ENCODE results near the gene SMIM26. TPM values are rescaled to one million over a fixed set of nuclear protein-coding genes. Genes with fewer than 3 reads are reported as not detected.
"Not testable (repeated sequence)": the region's sequence is repeated elsewhere in the genome, so short reads cannot be mapped to it uniquely, and the experiment has no call there.

SMIM26 gene, protein sequence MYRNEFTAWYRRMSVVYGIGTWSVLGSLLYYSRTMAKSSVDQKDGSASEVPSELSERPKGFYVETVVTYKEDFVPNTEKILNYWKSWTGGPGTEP
- total RNA-seq (2012; rRNA removed) = 88.5 and 98.7 TPM in 2 replicates

DNA sequence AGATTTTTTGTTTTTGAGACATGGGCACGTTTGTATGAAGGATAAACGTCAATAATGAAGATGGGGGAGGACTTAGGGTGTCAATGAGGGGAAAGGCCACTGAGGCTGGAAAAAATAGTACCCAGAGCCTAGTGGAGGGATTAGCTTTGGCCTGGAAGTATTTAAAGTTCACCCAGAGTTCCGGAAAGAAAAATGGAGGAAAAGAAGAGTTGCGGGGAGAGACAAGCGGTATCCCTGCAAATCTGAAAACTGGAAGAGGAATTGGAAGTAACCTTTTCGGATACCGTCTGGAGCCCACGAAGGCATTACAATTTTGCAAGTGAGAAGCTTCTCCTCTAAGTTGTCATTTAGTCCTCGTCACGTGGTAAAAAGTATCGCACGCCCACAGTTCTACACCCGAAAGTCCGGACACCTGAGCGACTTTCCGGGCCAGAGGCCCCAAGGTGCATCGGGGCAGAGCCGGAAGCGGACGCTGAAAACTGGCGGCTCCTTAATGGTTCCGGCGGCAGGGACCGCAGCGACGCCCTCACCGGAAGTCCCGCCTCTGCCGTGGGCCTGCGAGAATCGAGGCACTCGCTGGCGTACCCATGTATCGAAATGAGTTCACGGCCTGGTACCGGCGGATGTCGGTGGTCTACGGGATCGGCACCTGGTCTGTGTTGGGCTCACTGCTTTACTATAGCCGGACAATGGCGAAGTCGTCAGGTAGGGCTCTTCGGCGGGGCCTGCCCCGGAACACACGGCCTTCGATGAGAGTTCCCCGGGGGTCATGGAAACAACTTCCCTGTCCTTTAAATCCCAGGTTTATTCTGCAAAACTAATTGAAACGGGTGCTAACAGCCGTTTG lies at the start of gene SMIM26:
TSS of gene SMIM26 (plus strand) at position 541 of the 847 bp plus-strand sequence. CDS start at position 588, 47 bp downstream.
- peak within 1 kb of the TSS; percentile 95 for H3K9ac ChIP-seq (ENCODE audit: low read depth, low read length)
- peaks cover 27% of the 10 kb centered on the region for H3K36me3 ChIP-seq (ENCODE audit: insufficient read depth, low read length)
- no peaks in the 10 kb centered on the region for H3K9me3 ChIP-seq (replicated peaks; ENCODE audit: low read length)
- H3K4me3 ChIP-seq (ENCODE audit: low read length) = peak within 1 kb of the TSS; percentile 92
- H3K27me3 ChIP-seq (ENCODE audit: control insufficient read depth, insufficient read depth, low read length) = no peaks in the 10 kb centered on the region
- H3K4me2 ChIP-seq (ENCODE audit: low read length) = peak within 1 kb of the TSS; percentile 90
- H3K4me1 ChIP-seq (ENCODE audit: control insufficient read depth, insufficient read depth, low read length) = peaks cover 2% of the 10 kb centered on the region

DNA sequence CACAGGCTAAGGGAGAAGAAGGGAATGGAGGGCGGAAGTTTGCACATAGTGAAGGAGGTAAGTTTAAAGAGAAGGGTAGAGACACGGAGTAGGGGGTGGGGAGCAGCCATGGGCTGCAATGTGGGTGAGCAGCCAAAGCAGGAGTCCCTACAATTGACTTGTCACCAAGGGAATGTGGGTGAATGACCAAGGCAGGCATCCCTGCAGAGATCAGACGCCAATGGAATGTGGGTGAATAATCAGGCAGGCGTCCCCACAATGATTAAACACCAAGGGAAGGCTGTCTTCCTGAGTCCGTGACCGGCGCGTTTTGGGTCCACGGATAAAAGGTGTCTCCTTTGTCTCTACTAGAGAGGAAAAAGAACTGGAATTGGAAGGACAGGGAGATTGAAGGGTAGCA lies 45.2 kb upstream of the SMIM26 start:
- Histone ChIP-seq H3K4me2 (ENCODE audit: low read length) (peak overlapping the region; percentile 27), H3K4me1 (ENCODE audit: control insufficient read depth, insufficient read depth, low read length) (peaks cover 39% of the 10 kb centered on the region), H3K36me3 (ENCODE audit: insufficient read depth, low read length) (peaks cover 22% of the 10 kb centered on the region)
- not testable (repeated sequence) for H3K9ac ChIP-seq (ENCODE audit: low read depth, low read length); H3K4me3 ChIP-seq (ENCODE audit: low read length); H3K9me3 ChIP-seq (replicated peaks; ENCODE audit: low read length); H3K27me3 ChIP-seq (ENCODE audit: control insufficient read depth, insufficient read depth, low read length)

DNA sequence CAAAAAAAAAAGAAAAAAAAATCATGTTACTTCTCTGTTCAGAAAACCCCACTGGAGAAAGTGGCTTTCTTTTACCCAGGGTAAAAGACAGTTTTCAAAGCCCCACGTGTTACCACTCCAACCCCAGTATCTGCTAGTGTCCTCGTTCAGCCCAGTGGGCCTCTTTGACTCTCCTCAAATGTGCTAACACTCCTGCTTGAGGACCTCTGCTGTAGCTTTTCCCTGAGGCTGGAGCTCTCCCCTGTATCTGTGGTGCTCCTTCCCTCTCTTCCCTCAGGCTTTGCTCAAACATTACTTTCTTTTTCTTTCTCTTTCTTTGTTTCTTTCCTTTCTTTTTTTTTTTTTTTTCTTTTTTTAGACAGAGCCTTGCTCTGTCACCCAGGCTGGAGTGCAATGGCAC lies 44.2 kb upstream of the SMIM26 start:
- H3K9me3 ChIP-seq (replicated peaks; ENCODE audit: low read length) = no peaks in the 10 kb centered on the region
- H3K4me1 ChIP-seq (ENCODE audit: control insufficient read depth, insufficient read depth, low read length) = peaks cover 49% of the 10 kb centered on the region
- H3K4me2 ChIP-seq (ENCODE audit: low read length) = no peak overlapping the region
- no peak overlapping the region for H3K9ac ChIP-seq (ENCODE audit: low read depth, low read length)
- H3K36me3 ChIP-seq (ENCODE audit: insufficient read depth, low read length) = peaks cover 29% of the 10 kb centered on the region
- no peak overlapping the region for H3K4me3 ChIP-seq (ENCODE audit: low read length)
- no peaks in the 10 kb centered on the region for H3K27me3 ChIP-seq (ENCODE audit: control insufficient read depth, insufficient read depth, low read length)

DNA sequence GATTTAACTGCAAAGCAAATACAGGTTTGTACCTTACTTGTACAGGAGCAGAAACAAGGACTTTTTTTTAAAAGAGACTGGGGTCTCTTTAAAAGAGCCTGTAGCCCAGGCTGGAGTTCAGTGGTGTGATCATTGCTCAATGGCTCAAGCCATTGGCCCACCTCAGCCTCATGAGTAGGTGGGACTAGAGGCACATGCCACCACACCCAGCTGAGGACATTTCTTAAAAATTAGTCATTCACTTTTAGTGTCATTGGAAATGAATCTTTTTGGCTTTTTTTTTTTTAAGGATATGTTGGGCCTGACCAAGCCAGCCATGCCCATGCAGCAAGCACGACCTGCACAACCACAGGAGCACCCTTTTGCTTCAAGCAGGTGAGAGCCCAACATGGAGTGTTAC lies 42.6 kb upstream of the SMIM26 start:
- Histone ChIP-seq H3K27me3 (ENCODE audit: control insufficient read depth, insufficient read depth, low read length) (no peaks in the 10 kb centered on the region), H3K4me1 (ENCODE audit: control insufficient read depth, insufficient read depth, low read length) (peaks cover 53% of the 10 kb centered on the region), H3K36me3 (ENCODE audit: insufficient read depth, low read length) (peaks cover 45% of the 10 kb centered on the region), H3K9ac (ENCODE audit: low read depth, low read length) (peak overlapping the region; percentile 35), H3K4me2 (ENCODE audit: low read length) (peak overlapping the region; percentile 60), H3K4me3 (ENCODE audit: low read length) (peak overlapping the region; percentile 25), H3K9me3 (replicated peaks; ENCODE audit: low read length) (no peaks in the 10 kb centered on the region)

DNA sequence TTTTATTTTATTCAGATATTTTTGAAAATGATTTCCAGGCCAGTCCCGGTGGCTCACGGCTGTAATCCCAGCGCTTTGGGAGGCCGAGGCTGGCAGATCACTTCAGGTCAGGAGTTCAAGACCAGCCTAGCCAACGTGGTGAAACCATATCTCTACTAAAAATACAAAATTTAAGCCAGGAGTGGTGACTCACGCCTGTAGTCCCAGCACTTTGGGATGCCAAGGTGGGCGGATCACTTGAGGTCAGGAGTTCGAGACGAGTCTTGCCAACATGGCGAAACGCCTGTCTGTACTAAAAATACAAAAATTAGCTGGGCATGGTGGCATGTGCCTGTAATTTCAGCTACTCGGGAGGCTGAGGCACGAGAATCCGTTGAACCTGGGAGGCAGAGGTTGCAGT lies 40.5 kb upstream of the SMIM26 start:
- not testable (repeated sequence) for H3K4me3 ChIP-seq (ENCODE audit: low read length); H3K9ac ChIP-seq (ENCODE audit: low read depth, low read length); H3K9me3 ChIP-seq (replicated peaks; ENCODE audit: low read length); H3K4me2 ChIP-seq (ENCODE audit: low read length); H3K27me3 ChIP-seq (ENCODE audit: control insufficient read depth, insufficient read depth, low read length)
- H3K4me1 ChIP-seq (ENCODE audit: control insufficient read depth, insufficient read depth, low read length) = peaks cover 50% of the 10 kb centered on the region
- peaks cover 57% of the 10 kb centered on the region for H3K36me3 ChIP-seq (ENCODE audit: insufficient read depth, low read length)

DNA sequence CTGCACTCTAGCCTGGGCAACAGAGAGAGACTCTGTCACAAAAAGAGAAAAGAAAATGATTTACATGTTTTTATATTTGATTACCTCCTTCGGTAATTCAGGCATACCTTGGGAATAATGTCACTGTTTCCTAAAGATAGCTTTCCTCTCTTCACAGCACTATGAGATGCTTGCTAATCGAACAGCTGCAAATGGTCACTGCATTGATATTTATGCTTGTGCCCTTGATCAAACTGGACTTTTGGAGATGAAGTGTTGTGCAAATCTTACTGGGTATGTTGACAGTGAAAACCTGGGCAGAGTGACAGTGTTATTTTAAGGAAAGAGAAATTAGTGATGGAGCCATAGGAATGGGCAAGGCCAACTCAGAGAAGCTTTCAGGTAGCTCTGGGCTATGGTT lies 39.9 kb upstream of the SMIM26 start:
- Histone ChIP-seq H3K4me3 (ENCODE audit: low read length) (no peak overlapping the region), H3K9ac (ENCODE audit: low read depth, low read length) (no peak overlapping the region), H3K4me1 (ENCODE audit: control insufficient read depth, insufficient read depth, low read length) (peaks cover 44% of the 10 kb centered on the region), H3K27me3 (ENCODE audit: control insufficient read depth, insufficient read depth, low read length) (no peaks in the 10 kb centered on the region), H3K36me3 (ENCODE audit: insufficient read depth, low read length) (peaks cover 62% of the 10 kb centered on the region), H3K9me3 (replicated peaks; ENCODE audit: low read length) (no peaks in the 10 kb centered on the region), H3K4me2 (ENCODE audit: low read length) (no peak overlapping the region)

DNA sequence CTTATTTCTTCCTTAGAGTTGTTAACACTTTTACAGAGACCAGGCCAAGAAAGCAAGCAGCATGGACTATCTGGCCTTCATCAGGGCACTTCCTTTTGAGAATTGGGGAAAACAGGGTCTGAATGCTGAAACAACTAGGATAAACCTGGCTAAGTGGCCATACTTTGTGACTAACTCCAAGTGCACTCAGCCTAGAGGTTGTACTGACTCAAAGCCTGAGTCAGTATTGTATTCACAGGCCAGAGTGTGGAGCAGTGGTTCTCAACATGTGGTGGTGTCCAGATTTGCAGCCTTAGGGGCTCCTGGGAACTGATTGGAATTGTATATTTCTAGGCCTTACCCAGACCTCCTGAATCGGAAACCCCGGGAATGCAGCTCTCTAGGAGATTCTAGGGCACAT lies 39.4 kb upstream of the SMIM26 start:
- Histone ChIP-seq H3K36me3 (ENCODE audit: insufficient read depth, low read length) (peaks cover 67% of the 10 kb centered on the region), H3K9me3 (replicated peaks; ENCODE audit: low read length) (no peaks in the 10 kb centered on the region), H3K4me2 (ENCODE audit: low read length) (no peak overlapping the region), H3K9ac (ENCODE audit: low read depth, low read length) (no peak overlapping the region), H3K4me1 (ENCODE audit: control insufficient read depth, insufficient read depth, low read length) (peaks cover 42% of the 10 kb centered on the region), H3K27me3 (ENCODE audit: control insufficient read depth, insufficient read depth, low read length) (no peaks in the 10 kb centered on the region), H3K4me3 (ENCODE audit: low read length) (no peak overlapping the region)

DNA sequence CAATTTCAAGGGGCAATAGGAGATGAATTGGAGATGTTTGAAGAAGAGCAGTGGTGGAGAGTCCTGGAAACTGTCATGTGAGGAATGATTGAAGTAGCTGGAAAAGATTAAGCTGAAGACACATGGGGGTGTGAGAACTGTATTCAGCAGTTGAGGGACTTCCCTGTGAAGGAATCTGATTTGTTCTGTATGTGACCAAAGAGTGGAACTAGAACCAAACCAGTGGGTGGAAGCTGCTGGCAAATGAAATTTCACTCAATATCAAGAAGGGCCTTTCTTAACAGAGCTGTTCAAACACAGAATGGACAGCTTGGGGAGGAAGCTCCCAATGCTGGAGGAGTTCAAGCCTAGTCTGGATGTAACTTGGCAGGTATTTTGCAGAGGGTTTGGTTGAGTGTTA lies 38.2 kb upstream of the SMIM26 start:
- Histone ChIP-seq H3K36me3 (ENCODE audit: insufficient read depth, low read length) (peaks cover 79% of the 10 kb centered on the region), H3K27me3 (ENCODE audit: control insufficient read depth, insufficient read depth, low read length) (no peaks in the 10 kb centered on the region), H3K9ac (ENCODE audit: low read depth, low read length) (no peak overlapping the region), H3K4me3 (ENCODE audit: low read length) (no peak overlapping the region), H3K4me1 (ENCODE audit: control insufficient read depth, insufficient read depth, low read length) (peaks cover 48% of the 10 kb centered on the region), H3K9me3 (replicated peaks; ENCODE audit: low read length) (no peaks in the 10 kb centered on the region), H3K4me2 (ENCODE audit: low read length) (no peak overlapping the region)

DNA sequence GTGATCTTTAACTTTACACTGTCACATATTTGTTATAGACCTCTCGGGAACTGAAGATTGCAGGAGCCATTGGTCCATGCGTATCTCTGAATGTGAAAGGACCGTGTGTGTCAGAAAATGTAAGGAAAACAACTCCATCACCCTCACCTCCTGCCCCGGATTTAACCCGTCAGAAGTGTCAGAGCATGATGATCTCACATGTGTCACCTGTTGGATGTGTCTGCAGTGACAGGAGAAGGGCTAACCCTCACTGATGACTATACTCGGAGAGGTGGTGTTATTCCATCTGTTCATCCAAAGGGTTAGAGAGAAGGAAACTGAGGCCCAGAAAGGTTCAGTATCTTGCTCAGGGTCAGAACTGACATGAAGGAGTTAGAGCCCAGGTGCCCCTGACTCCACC lies 34.6 kb upstream of the SMIM26 start:
- H3K36me3 ChIP-seq (ENCODE audit: insufficient read depth, low read length) = peaks cover 65% of the 10 kb centered on the region
- H3K4me2 ChIP-seq (ENCODE audit: low read length) = no peak overlapping the region
- no peaks in the 10 kb centered on the region for H3K27me3 ChIP-seq (ENCODE audit: control insufficient read depth, insufficient read depth, low read length)
- H3K4me3 ChIP-seq (ENCODE audit: low read length) = no peak overlapping the region
- no peaks in the 10 kb centered on the region for H3K9me3 ChIP-seq (replicated peaks; ENCODE audit: low read length)
- H3K9ac ChIP-seq (ENCODE audit: low read depth, low read length) = no peak overlapping the region
- peaks cover 18% of the 10 kb centered on the region for H3K4me1 ChIP-seq (ENCODE audit: control insufficient read depth, insufficient read depth, low read length)

DNA sequence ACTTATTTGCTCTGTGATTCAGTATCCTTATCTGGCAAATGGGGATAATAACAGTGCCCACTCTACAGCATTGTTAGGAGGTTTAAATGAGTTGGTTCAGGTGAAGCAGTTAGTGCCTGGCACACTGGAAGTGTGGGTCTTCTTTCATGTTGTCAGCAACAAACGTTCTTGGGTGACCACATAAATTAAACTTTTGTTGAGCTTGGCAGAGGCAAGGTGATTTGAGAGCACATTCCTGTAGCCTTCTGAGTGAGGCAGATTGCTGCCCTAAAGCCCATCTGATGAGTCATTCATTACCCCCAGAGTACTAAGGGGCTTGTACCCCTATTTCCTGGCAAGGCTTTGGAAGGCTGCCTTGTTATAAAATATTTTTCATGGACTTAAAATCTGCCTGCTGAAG lies 33.7 kb upstream of the SMIM26 start:
- H3K27me3 ChIP-seq (ENCODE audit: control insufficient read depth, insufficient read depth, low read length) = no peaks in the 10 kb centered on the region
- peak overlapping the region; percentile 15 for H3K4me2 ChIP-seq (ENCODE audit: low read length)
- no peaks in the 10 kb centered on the region for H3K9me3 ChIP-seq (replicated peaks; ENCODE audit: low read length)
- H3K36me3 ChIP-seq (ENCODE audit: insufficient read depth, low read length) = peaks cover 63% of the 10 kb centered on the region
- no peak overlapping the region for H3K9ac ChIP-seq (ENCODE audit: low read depth, low read length)
- H3K4me1 ChIP-seq (ENCODE audit: control insufficient read depth, insufficient read depth, low read length) = peaks cover 14% of the 10 kb centered on the region
- H3K4me3 ChIP-seq (ENCODE audit: low read length) = no peak overlapping the region

DNA sequence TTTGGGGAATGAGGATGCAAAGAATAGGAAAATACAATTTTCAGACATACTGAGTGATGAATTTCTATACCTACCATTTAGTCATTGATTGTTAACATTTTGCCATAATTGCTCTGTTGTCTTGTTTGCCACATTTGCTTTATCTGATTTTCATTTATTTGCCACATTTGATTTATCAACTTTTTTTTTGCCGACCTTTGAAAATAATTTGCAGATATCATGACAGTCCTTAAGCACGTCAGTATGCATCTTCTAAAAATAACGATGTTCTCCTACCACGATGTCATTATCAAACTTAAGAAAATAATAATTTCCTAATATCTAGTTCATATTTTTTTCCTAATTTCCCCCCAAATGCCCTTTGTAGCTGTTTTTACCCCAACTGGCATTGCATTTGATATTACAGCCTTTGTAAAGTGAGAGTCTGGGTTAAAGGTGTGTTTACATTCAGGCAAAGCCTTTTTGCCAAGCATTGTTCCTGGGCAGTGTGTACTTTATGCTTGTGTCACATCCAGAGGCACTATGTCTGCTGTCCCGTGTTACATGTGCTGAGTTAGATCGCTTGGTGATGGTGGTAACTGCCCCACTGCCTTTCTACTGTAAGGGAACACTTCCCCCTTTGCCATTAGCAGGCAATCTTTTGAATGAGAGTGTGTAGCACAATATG lies 33.1 kb upstream of the SMIM26 start:
- Histone ChIP-seq H3K4me1 (ENCODE audit: control insufficient read depth, insufficient read depth, low read length) (peaks cover 14% of the 10 kb centered on the region), H3K4me3 (ENCODE audit: low read length) (no peak overlapping the region), H3K27me3 (ENCODE audit: control insufficient read depth, insufficient read depth, low read length) (no peaks in the 10 kb centered on the region), H3K36me3 (ENCODE audit: insufficient read depth, low read length) (peaks cover 58% of the 10 kb centered on the region), H3K9me3 (replicated peaks; ENCODE audit: low read length) (no peaks in the 10 kb centered on the region), H3K9ac (ENCODE audit: low read depth, low read length) (no peak overlapping the region), H3K4me2 (ENCODE audit: low read length) (no peak overlapping the region)
